G401.6 (cell line): ENCODE data around the gene CPT1A.

Experiments
- FAIRE-seq: peaks from 2 replicates; lab custom pipeline; 2012; peaks lifted over from hg19 to GRCh38; lab: Jason Lieb, UNC

Gene CPT1A

DNA sequence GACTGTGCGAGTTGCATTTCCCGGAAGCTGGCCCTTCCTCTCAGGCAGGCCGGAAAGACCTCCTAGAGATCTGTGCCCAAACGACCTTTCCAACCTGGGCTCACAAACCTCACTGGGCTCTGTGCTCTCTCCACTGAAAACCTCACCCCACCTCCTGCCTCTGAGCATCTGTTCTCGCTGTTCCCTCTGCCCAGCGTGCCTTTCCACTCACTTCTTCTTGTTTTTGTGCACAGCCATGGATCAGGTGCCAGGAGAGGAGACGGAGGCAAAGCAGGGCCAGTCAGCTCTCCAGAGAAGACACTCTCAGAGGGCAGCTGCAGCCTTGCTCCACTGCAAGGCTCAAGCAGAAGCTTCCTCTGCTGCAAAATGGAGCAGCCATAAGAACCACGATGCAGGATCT lies 10.9 kb upstream of the CPT1A start:
- FAIRE-seq, result no peak

DNA sequence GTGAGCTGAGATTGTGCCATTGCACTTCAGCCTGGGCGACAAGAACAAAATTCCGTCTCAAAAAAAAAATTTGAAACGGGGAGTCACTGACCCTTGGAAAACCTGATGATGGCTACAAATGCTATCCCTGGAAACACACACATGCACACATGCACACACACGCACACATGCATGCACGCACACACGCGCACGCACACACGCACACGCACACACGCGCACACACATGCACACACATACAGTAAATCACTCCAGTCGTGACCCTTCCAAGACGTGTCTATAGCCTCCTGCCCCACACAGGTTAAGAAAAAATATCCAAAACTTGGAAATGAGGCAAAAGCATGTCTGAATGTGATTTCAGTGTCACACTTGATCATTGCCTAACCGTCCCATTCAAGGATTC lies 6.7 kb upstream of the CPT1A start:
- FAIRE-seq, result no peak

- no peak for FAIRE-seq
These were observed 5.7 kb upstream of the CPT1A start for GRCh38 chr11:68847395-68847794.

- FAIRE-seq, result no peak
These were observed 3.8 kb upstream of the CPT1A start for GRCh38 chr11:68845351-68846002.

DNA sequence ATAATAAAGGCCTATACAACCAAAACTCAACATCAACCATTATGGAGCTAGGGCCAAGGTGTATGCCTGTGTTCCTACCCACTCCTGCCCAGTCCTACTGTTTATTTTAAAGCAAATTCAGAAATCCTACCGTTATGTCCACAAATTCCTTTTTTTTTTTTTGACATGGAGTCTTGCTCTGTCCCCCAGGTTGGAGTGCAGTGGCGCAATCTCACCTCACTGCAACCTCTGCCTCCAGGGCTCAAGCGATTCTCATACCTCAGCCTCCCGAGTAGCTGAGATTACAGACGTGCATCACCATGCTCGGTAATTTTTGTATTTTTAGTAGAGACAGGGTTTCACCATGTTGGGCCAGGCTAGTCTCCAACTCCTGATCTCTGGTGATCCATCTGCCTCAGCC lies 3.1 kb upstream of the CPT1A start:
- FAIRE-seq, result no peak

DNA sequence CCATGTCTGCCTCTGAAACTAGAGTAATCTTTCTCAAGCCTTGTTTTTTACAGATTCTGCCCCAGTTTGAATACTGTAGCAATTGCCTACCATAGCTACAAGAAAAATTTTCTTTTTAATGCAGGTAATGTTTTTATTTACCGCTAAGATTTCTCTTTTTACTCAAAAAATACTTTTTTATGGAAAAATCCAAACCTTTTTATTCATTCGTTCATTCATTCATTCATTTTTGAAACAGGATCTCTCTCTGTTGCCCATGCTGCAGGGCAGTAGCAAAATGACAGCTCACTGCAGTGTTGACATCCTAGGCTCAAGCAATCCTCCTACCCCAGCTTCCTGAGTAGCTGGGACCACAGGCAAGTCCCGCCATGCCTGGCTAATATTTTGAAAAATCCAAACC lies 2.7 kb upstream of the CPT1A start:
- no peak for FAIRE-seq

GRCh38 chr11:68843703-68844312 lies 2.1 kb upstream of the CPT1A start:
- no peak for FAIRE-seq

DNA sequence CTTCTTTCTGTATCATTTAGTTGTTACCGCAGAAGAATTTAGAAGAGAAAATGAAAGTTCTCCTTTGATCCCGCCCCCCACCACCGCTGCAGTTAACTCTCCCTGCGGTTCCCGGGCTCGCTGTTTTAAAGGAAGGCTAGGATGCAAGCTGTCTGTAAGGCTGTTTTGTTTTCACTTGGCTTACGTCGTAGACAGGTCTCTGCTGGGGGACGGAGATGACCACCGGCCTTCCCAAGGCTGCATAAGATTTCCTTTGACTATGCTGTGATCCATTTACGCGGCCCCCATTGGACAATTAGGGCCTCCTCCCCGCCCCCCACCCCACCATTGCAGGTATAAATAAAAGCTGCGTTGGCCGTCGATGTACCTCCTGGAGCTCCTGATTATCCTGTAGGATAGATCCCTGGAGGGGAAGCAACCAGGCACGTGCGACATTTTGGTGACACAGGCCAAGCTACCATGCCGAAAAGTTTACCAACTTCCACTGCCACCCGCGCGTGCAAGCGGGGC lies 1.4 kb upstream of the CPT1A start:
- FAIRE-seq, result no peak

- no peak for FAIRE-seq
These were observed 823 bp upstream of the CPT1A start for GRCh38 chr11:68842427-68843051.

DNA sequence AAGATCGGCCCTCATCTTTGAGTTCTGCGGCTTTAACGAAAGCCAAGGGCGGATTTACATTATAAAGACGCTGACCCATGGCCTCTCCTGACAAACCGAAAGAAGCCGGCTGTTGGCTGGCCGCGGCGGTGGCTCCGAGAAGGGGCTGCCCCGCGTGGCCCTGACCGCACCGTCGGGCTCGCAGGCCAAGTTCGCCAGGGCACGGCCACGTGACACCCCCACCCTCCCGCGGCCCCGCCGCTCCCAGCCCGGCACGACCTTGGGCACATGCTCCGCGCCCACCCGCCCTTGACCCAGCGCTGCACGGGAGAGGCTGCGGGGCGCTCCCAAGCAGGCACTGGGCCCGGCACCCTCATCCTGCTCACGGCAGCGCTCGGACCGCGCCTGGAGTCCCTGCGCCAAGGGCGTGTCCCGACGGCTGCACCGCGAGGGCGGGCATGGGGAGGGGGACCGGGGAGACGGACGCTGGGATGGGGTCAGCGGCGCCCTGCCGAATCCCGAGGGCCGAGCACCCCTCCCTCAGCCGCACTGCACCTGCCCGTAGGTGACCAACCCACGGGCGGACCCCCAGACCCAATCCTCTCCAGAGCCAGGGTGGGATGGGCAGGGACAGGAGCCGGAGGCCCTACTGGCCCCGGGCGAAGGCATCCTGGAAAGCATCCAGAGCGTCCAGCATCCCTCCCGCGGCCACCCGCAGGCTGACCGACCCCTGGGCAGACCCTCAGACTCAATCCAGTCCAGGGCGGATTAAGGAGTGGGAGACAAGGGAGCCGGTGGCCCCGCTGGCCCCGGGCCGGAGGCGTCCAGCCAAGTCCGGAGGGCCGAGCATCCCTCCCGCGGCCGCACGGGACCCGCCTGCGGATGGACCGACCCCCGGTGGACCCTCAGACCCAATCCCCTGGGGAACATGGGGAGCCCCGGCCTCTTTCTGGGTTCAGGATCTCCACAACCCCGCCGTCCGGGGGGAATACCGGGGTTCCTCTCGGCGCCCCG lies 759 bp downstream of the CPT1A start:
- FAIRE-seq, result no peak

DNA sequence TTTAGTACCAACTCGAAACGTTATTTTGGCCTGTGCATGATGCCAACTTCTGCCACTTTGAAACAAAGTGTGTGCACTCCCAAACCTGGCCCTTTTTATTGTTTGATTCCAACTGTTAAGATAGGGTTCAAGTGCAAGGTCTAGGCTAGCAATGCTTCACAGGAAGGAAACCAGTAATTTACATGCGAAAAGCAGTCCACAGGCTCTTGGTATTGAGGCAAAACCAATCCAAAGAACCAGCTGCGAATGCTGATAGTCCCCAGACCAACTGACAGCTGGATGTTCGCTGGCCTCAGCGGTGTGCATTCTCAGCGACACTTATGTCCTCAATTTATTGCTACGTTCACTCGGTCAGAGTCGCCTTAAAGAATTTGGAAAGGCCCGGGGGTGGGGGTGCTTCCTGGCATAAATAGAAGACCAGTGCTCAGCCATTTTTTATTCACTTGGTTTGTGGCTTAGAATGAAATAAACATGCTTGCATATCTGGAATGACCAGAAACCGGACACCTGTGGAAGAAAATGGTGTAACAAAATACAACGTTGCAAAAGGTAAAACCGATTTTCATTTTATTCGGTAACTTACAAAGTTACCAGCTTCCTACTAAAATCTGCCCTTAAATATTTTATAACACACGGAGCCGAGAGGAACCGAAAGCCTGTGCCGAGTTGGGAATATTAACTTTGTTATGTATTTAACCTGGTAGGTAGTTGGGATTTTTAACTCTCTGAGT lies 1.6 kb downstream of the CPT1A start:
- FAIRE-seq, result no peak

GRCh38 chr11:68839054-68839865 lies 2.5 kb downstream of the CPT1A start:
- FAIRE-seq, result peak; percentile 69

- no peak for FAIRE-seq
These were observed 3.1 kb downstream of the CPT1A start for GRCh38 chr11:68838572-68838964.

DNA sequence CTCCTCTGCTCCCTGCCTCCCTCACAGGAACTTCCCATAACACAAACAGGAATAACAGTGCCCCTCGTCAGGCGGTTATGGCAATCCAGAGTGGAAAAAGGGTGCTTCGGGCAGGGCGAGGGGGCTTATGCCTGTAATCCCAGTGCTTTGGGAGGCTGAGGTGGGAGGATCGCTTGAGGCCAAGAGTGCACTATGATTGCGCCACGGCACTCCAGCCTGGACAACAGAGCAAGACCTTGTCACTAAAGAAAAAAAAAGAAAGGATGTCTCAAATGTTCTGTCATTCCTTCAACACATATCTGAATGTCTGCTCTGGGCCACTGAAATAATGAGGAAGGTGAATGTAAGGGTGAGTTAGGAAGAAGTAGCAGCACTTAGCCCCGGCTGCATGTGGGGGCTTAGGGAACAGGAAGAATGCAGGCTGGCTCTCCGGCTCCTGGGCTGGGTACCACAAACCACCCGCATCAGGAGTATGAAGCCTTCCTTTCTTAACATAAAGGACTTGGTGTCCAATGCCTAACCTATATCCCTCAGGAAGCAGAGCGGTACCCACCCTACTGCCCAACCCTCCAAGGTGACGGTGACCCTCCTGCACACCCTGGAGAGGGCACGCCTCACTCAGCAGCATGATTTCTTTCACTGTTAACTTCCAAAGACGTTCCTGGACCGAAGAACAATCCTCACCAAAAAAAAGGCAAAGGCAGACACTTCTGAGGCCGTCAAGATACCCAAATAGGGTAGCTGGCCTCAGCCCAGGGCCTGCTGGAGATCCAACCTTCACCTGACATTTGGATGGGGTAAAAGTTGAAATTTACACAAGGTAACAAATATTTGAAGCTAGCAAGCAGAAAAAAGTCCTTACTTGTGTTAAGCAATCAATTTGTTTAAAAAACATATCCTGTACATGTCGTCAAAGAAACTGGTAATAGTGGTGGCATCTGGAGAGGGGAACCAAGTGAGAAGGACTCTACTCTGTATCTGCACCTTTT lies 3.8 kb downstream of the CPT1A start:
- FAIRE-seq, result no peak

- no peak for FAIRE-seq
These were observed 6.0 kb downstream of the CPT1A start for GRCh38 chr11:68835749-68836148.

DNA sequence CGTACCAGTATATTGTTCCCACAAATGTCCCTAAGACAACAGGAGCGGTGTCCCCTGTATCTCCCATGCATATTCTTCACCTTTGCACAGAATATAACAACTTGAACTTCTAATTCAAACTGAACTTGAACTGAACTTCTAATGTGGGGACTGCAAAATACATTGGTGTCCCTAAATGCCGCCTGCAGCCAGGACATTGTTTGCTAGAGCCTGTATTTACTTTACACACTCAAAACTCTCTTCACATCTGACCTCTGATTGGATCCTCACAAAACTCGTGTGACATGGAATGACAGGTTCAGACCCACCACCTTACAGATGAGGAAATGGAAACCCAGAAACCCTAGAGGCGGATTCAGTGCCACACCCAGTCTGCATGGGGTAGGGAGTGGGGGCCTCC lies 6.4 kb downstream of the CPT1A start:
- FAIRE-seq, result no peak

- no peak for FAIRE-seq
These were observed 9.1 kb downstream of the CPT1A start for GRCh38 chr11:68832476-68833181.

DNA sequence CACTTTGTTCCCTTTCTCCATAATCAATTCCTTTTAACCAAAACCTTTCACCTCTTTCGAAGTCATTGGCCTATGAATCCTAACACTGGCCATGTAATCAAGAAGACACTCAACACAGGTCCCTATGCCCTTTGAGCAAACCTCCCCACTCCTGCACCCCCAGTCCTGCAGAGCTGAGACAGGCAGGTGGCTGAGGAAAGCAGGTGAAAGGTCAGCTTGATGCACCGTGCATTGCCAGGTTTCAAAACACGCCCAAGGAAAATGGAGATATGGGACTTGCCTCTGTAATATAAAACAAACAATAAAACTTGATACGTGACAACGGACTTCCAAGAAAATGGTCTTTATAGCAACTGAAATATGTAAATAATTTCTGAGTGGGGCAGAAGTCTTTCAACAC lies 10.6 kb downstream of the CPT1A start:
- FAIRE-seq, result no peak

DNA sequence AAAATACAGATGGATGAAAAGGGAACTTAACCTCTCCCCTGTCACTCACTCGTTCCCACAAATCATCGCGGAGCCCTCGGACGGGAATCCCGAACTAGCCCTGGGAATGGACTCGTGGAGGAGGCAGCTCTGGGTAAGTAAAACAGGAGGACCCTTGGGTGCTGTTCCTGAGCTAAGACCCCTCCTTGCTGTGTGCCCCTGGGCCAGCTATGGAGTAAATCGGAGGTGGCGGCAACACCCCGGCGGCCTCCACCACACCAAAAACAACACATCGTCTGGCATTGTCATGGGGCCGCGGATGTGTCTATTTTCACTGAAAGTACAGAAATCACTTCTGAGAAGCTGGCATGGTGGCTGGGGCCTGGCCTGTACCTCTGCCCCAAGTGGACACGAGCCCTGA lies 12.1 kb downstream of the CPT1A start:
- FAIRE-seq, result no peak
